MCF 10A (cell line): ENCODE data around the gene RHEX. TPM values are rescaled to one million over a fixed set of nuclear protein-coding genes. Genes with fewer than 3 reads are reported as not detected.
"Not testable (repeated sequence)": the region's sequence is repeated elsewhere in the genome, so short reads cannot be mapped to it uniquely, and the experiment has no call there.

Experiments
- Bru-seq: library from RNA; stranded (reverse); fragments of 400-500 nt; gene quantifications from one replicate; lab custom pipeline; 2021; lab: Mats Ljungman, UMichigan
- BruChase-seq, 2 experiments: library from RNA; stranded (reverse); fragments of 400-500 nt; gene quantifications; one replicate each; lab custom pipeline; 2021; lab: Mats Ljungman, UMichigan
- BruUV-seq: library from RNA; stranded (reverse); fragments of 400-500 nt; replicated peaks from 2 replicates; lab custom pipeline; 2021; lab: Mats Ljungman, UMichigan
- CTCF ChIA-PET: fragments of 300-600 bp; sonication (Branson Sonifier 250); formaldehyde crosslinking; extraction: SDS; loops from one replicate; lab custom pipeline; 2021; ENCODE audit warnings: antibody characterized with exemption, inconsistent platforms; lab: Yijun Ruan, JAX
- POLR2A ChIA-PET: fragments of 300-600, 350-650 bp; sonication (Branson Sonifier 250); formaldehyde crosslinking; extraction: SDS; loops from one replicate; lab custom pipeline; 2020; ENCODE audit warnings: antibody characterized with exemption, inconsistent platforms; lab: Yijun Ruan, JAX
- DNase-seq: peaks from one replicate; pipeline ENCODE4 v3.0.0-alpha.2; 2018; ENCODE audit not compliant: unreplicated experiment
- H3K27ac Mint-ChIP-seq: one replicate; pipeline ENCODE4 v1.8.0; 2022; ENCODE audit warnings: mild to moderate bottlenecking, low read depth, mixed read lengths; ENCODE audit not compliant: unreplicated experiment
- H3K27me3 Mint-ChIP-seq: one replicate; pipeline ENCODE4 v1.8.0; 2022; ENCODE audit warnings: mixed read lengths; ENCODE audit not compliant: insufficient read depth, unreplicated experiment
- H3K36me3 Mint-ChIP-seq: one replicate; pipeline ENCODE4 v1.8.0; 2022; ENCODE audit warnings: mild to moderate bottlenecking, moderate library complexity, mixed read lengths; ENCODE audit not compliant: insufficient read depth, unreplicated experiment
- H3K4me1 Mint-ChIP-seq: one replicate; pipeline ENCODE4 v1.8.0; 2022; ENCODE audit warnings: mixed read lengths; ENCODE audit not compliant: insufficient read depth, unreplicated experiment
- H3K4me3 Mint-ChIP-seq: one replicate; pipeline ENCODE4 v1.8.0; 2022; ENCODE audit warnings: mild to moderate bottlenecking, moderate library complexity, mixed read lengths; ENCODE audit not compliant: unreplicated experiment
- H3K9me3 Mint-ChIP-seq: one replicate; pipeline ENCODE4 v1.8.0; 2022; ENCODE audit warnings: mixed read lengths; ENCODE audit not compliant: unreplicated experiment
- CTCF ChIP-seq: fragments of 200-600 bp; IDR thresholded peaks from one replicate; pipeline ENCODE4 v1.8.0; 2022; ENCODE audit warnings: antibody characterized with exemption, mild to moderate bottlenecking; ENCODE audit not compliant: unreplicated experiment
- intact Hi-C: fragments of 100-400 bp; cut with micrococcal nuclease; formaldehyde crosslinking; loops from 2 replicates; pipeline ENCODE4 v1.14.1; 2022
- long read RNA-seq: library from polyadenylated mRNA; stranded (forward); transcript quantifications from one replicate; pipeline ENCODE4 v2.0.0, GENCODE V29; 2022
- total RNA-seq: library from RNA; stranded (reverse); gene quantifications from 2 replicates; pipeline ENCODE4 v1.2.3, GENCODE V29; 2022

The RHEX gene, protein sequence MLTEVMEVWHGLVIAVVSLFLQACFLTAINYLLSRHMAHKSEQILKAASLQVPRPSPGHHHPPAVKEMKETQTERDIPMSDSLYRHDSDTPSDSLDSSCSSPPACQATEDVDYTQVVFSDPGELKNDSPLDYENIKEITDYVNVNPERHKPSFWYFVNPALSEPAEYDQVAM
- total RNA-seq (not detected in 2 replicates), Bru-seq, nascent RNA (percentile 9 among the genes with signal in this experiment), BruChase-seq, experiment 1, labeled RNA remaining after a 6-hour chase (percentile 10 among the genes with signal in this experiment), BruChase-seq, experiment 2, labeled RNA remaining after a 2-hour chase (percentile 12 among the genes with signal in this experiment)
- long read RNA-seq, result 0 reads

DNA sequence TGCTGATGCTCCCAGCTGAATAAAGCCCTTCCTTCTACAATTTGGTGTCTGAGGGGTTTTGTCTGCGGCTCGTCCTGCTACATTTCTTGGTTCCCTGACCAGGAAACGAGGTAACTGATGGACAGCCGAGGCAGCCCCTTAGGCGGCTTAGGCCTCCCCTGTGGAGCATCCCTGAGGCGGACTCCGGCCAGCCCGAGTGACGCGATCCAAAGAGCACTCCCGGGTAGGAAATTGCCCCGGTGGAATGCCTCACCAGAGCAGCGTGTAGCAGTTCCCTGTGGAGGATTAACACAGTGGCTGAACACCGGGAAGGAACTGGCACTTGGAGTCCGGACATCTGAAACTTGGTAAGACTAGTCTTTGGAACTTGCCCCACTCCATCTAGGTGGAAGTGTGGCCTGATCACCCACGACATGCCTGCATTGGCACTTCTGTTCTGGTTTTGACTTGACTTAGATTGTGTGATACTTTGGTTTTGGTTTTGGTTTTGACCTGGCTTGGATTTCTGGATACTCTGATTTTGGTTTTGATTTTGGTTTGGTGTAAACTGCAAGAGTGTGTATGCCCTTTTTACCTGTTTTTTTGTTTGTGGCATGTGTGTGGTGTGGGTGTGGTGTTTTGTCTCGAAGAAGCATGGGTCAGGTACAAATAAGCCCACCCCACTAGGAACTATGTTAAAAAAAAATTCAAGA is at the start of gene RHEX:
RHEX (plus strand) TSS at position 255 of the 692 bp plus-strand sequence. CDS start 44,656 bp downstream, outside the sequence.
- CTCF ChIA-PET, result interaction anchor here (0.7 to 5.1 kb wide), 3 partner anchors 22 to 262 kb away, joined by 3 to 24 read pairs (median 3); no protein-coding TSS in a partner anchor
- H3K36me3 Mint-ChIP-seq, intact Hi-C loops, H3K9me3 Mint-ChIP-seq, BruUV-seq, H3K4me3 Mint-ChIP-seq, POLR2A ChIA-PET, DNase-seq, H3K27ac Mint-ChIP-seq, H3K27me3 Mint-ChIP-seq: not testable (repeated sequence)
- H3K4me1 Mint-ChIP-seq, result peaks cover 14% of the 10 kb centered on the region

- no TSS peak for BruUV-seq
- no peak for DNase-seq
Observed at GRCh38 chr1:206003854-206004800, 48.8 kb upstream of the RHEX start.

GRCh38 chr1:206004826-206005225 is 48.1 kb upstream of the RHEX start:
- H3K4me1 Mint-ChIP-seq, result peaks cover 37% of the 10 kb centered on the region
- H3K4me3 Mint-ChIP-seq, result no peak overlapping the region
- H3K27me3 Mint-ChIP-seq, result no peaks in the 10 kb centered on the region
- ChIA-PET POLR2A (interaction anchor here (0.7 to 1.0 kb wide), 2 partner anchors 22 to 24 kb away, joined by 3 to 6 read pairs; no protein-coding TSS in a partner anchor), CTCF (interaction anchor here (0.7 to 2.9 kb wide), 4 partner anchors 9 to 100 kb away, joined by 3 to 14 read pairs (median 3); no protein-coding TSS in a partner anchor)
- H3K9me3 Mint-ChIP-seq, result no peaks in the 10 kb centered on the region
- no TSS peak for BruUV-seq
- DNase-seq, result no peak
- intact Hi-C loops, result no loop called here
- peak overlapping the region; percentile 1 for H3K27ac Mint-ChIP-seq
- TF ChIP-seq CTCF, result no peak
- H3K36me3 Mint-ChIP-seq, result no peaks in the 10 kb centered on the region

More at GRCh38 chr1:206003854-206004800, 48.8 kb upstream of the RHEX start:
- Mint-ChIP-seq H3K4me1 (peaks cover 37% of the 10 kb centered on the region), H3K27ac (peak overlapping the region; percentile 1), H3K4me3 (peak overlapping the region; percentile 9), H3K36me3 (no peaks in the 10 kb centered on the region), H3K9me3 (peaks cover under 1% of the 10 kb centered on the region), H3K27me3 (no peaks in the 10 kb centered on the region)
- TF ChIP-seq CTCF, result no peak
- ChIA-PET CTCF (interaction anchor here (0.7 to 2.9 kb wide), 10 partner anchors 10 to 105 kb away, joined by 3 to 31 read pairs (median 8); no protein-coding TSS in a partner anchor), POLR2A (interaction anchor here (0.6 to 1.8 kb wide), 18 partner anchors 7 to 706 kb away, joined by 3 to 52 read pairs (median 6); partner anchors contain the start of gene CTSE)
- intact Hi-C loops, result no loop called here

DNA sequence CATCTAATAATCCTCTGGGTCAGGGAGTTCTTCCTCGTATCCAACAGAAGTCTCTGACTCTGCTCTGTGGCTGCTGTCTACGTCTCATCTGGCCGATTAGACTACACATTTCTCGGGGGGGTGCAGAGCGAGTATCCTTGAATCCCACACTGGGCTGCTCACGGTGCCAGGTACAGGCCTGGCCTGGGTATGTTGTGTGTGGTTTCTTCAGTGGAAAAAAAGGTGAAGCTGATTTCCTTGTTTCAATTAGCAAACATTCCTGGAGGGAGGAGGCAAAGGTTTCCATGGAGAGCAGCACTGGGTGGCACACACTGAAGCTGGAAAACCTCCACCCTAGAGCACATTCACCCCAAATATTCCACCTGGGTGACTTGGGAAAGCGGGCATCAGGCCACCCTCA is 47.7 kb upstream of the RHEX start:
- Mint-ChIP-seq H3K27me3 (no peaks in the 10 kb centered on the region), H3K4me3 (no peak overlapping the region), H3K36me3 (no peaks in the 10 kb centered on the region), H3K27ac (no peak overlapping the region), H3K4me1 (peaks cover 37% of the 10 kb centered on the region), H3K9me3 (no peaks in the 10 kb centered on the region)
- no peak for DNase-seq
- intact Hi-C loops, result no loop called here
- POLR2A ChIA-PET, result interaction anchor here (0.7 to 1.0 kb wide), 2 partner anchors 23 to 24 kb away, joined by 3 to 6 read pairs; no protein-coding TSS in a partner anchor
- BruUV-seq, result no TSS peak
- no peak for TF ChIP-seq CTCF
- CTCF ChIA-PET, result interaction anchor here (0.7 to 2.9 kb wide), 4 partner anchors 9 to 100 kb away, joined by 3 to 14 read pairs (median 3); no protein-coding TSS in a partner anchor
